GM18909 (cell line): ENCODE results near the gene SLC16A2.
"Not testable (repeated sequence)": the region's sequence is repeated elsewhere in the genome, so short reads cannot be mapped to it uniquely, and the experiment has no call there.

ENCODE experiments used
- ATAC-seq: cut with Tn5 transposase; IDR thresholded peaks from one replicate; pipeline ENCODE4 v1.9.1; 2021; ENCODE audit warnings: mild to moderate bottlenecking; ENCODE audit not compliant: unreplicated experiment, poor library complexity

Gene SLC16A2

GRCh38 chrX:74438764-74439163 lies 17.5 kb downstream of the SLC16A2 start:
- no peak for ATAC-seq

DNA sequence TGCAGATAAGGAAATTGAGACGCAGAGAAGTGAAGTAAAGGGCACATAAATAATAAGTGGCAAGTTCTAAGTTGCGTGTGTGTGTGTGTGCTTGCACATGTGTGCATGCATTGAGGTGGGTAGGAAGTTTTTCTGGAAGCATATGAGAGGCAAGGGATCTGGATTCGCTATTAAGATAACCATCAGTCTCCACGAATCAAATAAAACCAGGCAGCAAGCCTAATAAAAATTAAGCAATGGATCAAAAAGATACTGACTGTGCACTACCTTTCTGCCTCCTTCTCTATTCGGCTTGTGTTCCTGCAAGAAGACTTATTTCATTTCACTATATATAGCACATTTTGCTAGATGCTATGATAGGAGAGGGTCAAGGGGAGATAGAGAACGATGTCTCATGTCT lies 23.8 kb downstream of the SLC16A2 start:
- ATAC-seq: no peak

DNA sequence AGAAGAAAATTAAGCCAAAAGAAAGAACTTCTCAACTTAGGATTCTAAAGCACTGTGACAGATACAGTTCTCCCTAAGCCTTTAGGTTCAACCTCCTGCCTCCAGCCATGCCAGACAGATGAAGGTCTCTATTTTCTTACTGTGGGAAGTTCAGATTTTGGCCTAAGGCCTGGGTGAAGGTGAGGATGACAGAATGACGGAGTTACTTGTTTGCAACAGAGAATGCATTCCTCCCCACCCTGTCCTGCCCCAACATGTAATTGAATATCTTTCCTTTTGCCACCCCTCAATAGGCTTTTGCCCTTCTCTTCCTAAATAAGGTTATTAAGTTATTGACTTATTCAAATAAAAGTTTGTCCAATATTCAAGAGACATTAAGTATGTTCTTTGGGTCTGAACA lies 25.6 kb downstream of the SLC16A2 start:
- no peak for ATAC-seq

- ATAC-seq: no peak
These were observed 27.4 kb downstream of the SLC16A2 start for GRCh38 chrX:74448669-74449068.

DNA sequence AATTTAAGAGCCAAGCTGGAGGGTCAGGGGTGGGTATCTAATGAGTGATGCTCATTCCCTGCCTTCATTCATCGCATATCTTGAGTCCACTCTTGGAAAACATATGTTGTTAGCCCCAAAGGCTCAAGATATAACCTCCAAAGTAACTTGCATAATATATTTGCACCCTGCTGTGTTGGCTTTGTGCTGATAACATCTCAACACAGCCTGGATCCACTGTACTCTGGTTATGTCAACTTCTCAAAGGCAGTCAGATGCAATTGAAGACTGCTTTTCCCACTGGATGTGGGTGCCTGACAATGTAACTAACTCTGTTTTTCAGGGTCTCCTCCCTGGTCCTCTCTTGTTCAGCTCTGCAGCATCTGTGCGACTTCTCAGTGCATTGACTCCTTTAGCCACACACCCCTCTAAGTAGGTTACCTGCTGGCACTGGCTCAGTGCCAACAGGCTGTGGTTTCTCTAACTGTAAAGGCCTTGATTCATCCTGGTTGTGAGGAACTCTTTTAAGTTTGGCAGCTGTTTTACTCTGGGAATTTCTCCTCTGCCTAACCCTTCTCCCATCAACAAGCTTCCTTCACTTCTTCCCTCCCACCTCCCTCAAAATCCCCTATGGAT lies 28.1 kb downstream of the SLC16A2 start:
- ATAC-seq: no peak

- ATAC-seq: no peak
These were observed 28.6 kb downstream of the SLC16A2 start for GRCh38 chrX:74449937-74450330.

GRCh38 chrX:74450803-74451449 lies 29.6 kb downstream of the SLC16A2 start:
- ATAC-seq: no peak

DNA sequence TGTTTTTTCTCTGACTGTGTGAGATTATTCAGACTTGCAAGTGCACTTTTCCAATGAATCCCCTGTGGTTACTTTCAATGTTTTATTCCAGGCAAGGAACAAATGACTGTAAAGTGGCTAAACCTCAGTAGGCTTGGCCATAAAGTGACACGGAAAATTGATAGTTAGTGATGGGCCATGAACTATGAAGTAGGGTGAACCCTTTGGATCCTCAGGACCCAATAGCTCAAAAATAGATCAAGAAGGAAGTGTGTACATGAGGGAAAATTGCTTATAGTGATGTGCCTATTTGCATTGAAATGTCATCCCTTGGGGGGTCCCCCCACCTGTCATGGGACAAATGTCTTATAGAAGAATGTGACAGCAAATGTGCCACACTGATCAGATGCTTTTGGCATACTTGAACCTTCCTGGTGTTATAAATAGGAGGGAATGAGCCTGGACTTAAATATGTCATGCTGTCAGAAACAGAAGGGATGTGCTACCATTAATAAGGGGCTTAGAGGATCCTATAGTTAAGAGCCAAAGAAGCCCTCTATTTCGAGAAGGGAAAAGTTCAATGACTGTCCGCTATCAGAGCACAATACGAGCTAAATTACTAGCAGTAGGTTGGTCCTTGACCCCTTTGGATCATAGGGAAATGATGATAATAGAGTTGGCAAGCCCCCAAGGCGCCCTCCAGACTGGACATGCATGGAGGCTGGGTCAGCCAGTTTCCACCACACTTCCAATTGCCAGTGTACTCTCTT lies 30.3 kb downstream of the SLC16A2 start:
- no peak for ATAC-seq

DNA sequence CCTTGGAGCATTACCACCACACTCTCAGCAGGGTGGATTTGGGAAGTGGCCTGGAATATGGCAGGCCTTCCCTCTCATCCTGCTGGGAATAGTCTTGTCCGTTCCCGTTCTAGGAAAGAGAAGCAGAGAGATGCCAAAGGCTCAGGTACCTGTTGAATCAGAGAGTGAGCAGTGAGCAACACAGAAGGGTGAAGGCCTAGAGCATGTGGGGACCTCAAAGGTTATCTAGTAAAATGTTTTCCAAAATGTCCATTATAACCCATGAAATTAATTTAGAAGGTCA lies 30.8 kb downstream of the SLC16A2 start:
- no peak for ATAC-seq

- no peak for ATAC-seq
These were observed 31.9 kb downstream of the SLC16A2 start for GRCh38 chrX:74453178-74453577.

DNA sequence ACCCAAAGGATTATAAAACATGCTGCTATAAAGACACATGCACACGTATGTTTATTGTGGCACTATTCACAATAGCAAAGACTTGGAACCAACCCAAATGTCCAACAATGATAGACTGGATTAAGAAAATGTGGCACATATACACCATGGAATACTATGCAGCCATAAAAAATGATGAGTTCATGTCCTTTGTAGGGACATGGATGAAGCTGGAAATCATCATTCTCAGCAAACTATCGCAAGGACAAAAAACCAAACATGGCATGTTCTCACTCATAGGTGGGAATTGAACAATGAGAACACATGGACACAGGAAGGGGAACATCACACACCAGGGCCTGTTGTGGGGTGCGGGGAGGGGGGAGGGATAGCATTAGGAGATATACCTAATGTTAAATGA lies 32.9 kb downstream of the SLC16A2 start:
- not testable (repeated sequence) for ATAC-seq

GRCh38 chrX:74458736-74459135 lies 37.4 kb downstream of the SLC16A2 start:
- no peak for ATAC-seq

GRCh38 chrX:74461384-74461783 lies 40.1 kb downstream of the SLC16A2 start:
- no peak for ATAC-seq

DNA sequence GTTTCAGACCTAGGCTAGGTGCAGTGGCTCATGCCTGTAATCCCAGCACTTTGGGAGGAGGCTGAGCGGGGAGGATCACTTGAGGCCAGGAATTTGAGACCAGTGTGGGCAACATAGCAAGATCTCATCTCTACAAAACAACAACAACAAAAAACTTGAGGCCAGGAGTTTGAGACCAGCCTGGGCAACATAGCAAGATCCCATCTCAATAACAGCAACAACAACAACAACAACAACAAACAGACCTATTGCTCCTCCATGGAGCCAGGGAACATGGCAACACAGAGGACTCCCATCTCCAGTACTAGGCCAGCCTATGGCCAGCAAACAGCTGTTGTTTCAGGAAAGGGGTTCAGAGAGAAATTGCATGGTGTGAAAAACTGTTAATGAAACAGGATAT lies 43.4 kb downstream of the SLC16A2 start:
- no peak for ATAC-seq

DNA sequence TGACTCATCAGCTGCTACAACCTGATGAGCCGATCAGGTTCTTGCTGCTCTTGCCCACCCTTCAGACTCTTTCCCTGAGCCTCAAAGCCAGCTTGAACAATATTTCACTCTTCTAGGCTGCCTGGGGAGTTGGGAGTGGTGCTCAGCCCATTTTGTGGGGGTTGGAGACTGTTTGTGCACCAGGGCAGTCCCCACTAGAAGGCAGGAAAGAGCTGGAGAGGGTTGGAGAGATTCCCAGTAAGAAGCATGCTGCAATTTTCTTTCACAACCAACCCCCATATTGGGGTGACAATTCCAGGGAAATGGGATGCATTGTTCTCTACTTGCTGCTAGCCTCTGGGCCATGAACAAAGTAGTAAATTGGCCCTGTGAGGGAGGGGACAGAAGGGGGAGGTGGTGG lies 44.1 kb downstream of the SLC16A2 start:
- no peak for ATAC-seq

DNA sequence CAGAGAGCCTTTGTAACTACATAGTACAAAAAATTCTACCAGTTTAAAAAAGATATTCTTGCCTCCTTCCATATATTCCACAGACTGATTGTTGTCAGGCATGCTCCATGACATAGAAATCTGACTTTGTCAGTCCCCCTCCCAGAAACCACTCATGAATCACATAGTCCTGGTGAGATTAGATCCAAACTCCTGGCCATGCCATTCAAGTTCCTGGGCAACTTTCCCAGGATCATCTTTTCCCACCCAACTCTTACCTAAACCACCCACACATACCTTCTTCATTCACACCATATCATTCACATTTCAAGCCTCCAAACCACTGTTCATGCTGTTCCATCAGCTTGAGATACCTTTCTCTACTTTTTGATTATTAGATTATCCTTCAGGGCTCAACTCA lies 46.4 kb downstream of the SLC16A2 start:
- ATAC-seq: no peak

DNA sequence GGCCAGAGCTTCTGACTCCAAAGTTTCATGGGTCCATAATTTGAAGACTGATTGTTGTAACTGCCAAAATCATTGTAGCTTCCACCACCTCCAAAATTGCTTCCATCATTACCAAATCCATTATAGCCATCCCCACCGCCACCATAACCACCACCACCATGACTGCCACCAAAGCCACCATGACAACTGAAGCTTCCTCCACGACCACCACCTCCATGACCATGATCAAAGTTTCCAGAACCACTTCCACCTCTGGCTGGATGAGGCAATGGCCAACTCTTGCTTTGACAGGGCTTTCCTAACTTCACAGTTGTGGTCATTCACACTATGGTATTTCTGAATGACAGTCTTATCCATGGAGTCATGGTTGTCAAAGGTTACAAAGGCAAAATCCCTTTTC lies 51.8 kb downstream of the SLC16A2 start:
- ATAC-seq: not testable (repeated sequence)

GRCh38 chrX:74490247-74490646 lies 69.0 kb downstream of the SLC16A2 start:
- ATAC-seq: no peak

DNA sequence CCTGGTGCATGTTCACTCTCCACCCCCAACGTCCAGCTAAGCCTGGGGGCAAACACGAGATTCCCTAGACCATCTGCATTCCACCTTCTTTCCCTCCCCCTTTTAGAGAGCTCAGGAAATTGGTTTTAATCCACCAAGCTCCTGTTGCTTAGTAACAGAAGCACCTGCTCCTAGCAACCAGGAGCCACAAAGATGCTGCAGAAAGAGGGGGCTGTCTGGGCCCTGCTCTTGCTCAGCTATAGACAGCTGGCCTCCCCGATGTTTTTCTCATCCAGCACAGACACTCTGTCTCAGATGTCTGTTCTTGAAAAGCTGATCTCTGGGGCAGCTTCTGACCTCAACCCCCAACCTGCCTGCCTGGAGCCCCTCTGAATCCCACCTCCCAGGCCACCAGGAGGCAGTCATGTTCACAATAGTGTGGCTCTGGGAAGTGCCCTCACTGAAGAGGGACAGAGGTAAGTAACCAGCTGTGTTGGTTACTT lies 71.5 kb downstream of the SLC16A2 start:
- peak; percentile 61 for ATAC-seq

GRCh38 chrX:74493806-74494205 lies 72.5 kb downstream of the SLC16A2 start:
- no peak for ATAC-seq

DNA sequence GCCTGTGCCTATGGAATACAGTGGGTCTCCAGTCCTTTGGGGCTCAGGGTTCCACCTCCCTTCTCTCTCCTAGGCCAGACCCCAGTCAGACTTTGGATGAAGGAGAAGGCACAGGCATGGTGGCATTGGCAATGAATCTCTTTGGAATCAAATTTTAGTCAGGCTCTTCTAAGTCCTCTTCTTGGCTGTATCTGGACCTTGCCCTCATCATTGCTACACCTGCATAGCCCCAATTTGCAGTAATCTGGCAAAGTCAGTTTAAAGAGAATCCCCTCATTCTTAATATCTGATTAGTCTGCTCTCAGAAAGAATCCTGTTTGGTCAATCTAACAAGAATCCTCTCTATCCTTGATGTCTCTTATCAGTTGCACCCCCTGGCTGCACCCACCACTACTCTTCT lies 77.6 kb downstream of the SLC16A2 start:
- ATAC-seq: no peak

- ATAC-seq: no peak
These were observed 78.8 kb downstream of the SLC16A2 start for GRCh38 chrX:74500067-74500466.
